KBM-7 (cell line): Measurements from ENCODE around the gene RXRA.

Experiments
- DNase-seq: peaks from one replicate; pipeline ENCODE4 v3.0.0-alpha.2; 2015
- in situ Hi-C: fragments of 300-500 bp; cut with MboI; formaldehyde crosslinking; loops from 2 replicates; pipeline ENCODE4 v1.14.3; 2020; ENCODE audit warnings: low sequenced_read_pairs, low pct_unique_long_range_greater_than_20kb, mixed read lengths

Gene RXRA

GRCh38 chr9:134403682-134404301 lies 77.5 kb downstream of the RXRA start:
- in situ Hi-C loops: no loop called here
- peak; percentile 93 for DNase-seq

- in situ Hi-C loops: no loop called here
These were observed 78.4 kb downstream of the RXRA start for GRCh38 chr9:134404376-134405358.

DNA sequence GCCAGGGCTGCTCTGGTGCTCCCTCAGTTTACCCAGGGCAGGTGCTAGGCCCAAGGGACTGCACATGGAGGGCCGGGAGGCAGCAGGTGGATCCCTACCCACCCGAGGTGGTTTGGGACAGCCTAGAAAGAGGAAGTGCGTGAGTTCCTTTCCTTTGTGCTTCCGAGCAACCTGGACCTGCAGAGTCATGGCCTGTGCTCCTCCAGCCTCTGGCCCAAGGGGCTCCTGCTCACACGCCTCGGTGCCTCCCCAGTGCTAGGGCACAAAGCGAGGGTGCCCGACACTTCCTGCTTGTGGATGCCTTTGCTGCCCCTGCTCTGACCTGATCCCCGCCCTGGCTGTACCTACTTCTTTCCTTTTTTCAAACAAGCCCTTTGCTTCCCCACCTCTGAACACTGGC lies 79.3 kb downstream of the RXRA start:
- peak; percentile 61 for DNase-seq
- in situ Hi-C loops: no loop called here

More at GRCh38 chr9:134404376-134405358, 78.4 kb downstream of the RXRA start:
- DNase-seq: no peak

GRCh38 chr9:134406366-134407120 lies 80.3 kb downstream of the RXRA start:
- in situ Hi-C loops: no loop called here

GRCh38 chr9:134407121-134407779 lies 81.0 kb downstream of the RXRA start:
- in situ Hi-C loops: no loop called here
- peak; percentile 95 for DNase-seq

More at GRCh38 chr9:134406366-134407120, 80.3 kb downstream of the RXRA start:
- no peak for DNase-seq

DNA sequence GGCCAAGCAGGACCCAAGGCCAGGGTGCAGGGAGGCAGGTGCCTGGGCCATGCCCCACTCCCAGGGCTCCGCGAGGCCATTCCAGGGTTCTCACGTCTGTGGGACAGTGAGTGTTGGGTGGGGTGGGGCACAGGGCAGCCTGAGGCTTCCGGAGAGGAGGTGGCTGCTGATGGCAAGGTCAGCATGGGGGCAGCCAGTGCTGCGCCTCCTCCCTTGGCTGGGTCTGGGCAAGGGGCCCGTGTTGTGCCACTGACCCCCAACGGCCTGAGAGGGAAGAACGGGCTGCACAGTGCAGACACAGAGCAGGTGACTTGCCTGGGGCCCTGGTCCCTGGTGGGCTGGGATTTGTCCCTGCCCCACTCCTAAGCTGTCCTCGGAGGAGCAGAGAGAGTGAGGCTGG lies 82.1 kb downstream of the RXRA start:
- DNase-seq: no peak
- in situ Hi-C loops: no loop called here

DNA sequence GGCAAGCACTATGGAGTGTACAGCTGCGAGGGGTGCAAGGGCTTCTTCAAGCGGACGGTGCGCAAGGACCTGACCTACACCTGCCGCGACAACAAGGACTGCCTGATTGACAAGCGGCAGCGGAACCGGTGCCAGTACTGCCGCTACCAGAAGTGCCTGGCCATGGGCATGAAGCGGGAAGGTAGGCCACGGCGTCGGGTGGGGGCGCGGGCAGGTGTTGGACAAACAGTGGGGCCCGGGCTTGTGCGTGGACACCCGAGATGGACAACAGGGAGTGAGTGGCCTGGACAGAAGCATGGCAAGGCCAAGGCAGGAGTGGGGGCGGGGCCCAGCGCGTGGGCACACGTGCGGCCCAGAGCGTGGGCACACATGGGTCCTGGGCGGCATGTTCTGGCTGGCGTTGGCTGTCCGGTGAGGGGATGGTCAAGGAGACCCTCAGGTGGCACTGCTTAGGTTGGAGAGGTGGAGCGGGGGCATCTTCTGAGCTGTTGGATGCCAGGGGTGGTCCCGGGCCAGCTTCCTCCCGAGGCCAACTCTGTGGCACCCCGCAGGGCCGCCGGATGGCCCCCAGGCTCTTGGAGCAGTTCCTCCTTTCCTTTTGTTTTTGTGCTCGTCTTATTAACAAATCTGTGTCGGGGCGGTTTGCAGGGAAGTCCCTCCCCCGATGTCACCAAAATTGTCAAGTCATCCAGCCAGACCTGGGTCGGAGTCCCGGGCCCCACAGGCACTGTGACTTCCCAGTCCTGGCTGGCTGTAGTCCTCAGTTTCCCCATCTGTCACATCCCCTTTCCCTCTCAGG lies 82.9 kb downstream of the RXRA start:
- in situ Hi-C loops: no loop called here
- DNase-seq: peak; percentile 73

DNA sequence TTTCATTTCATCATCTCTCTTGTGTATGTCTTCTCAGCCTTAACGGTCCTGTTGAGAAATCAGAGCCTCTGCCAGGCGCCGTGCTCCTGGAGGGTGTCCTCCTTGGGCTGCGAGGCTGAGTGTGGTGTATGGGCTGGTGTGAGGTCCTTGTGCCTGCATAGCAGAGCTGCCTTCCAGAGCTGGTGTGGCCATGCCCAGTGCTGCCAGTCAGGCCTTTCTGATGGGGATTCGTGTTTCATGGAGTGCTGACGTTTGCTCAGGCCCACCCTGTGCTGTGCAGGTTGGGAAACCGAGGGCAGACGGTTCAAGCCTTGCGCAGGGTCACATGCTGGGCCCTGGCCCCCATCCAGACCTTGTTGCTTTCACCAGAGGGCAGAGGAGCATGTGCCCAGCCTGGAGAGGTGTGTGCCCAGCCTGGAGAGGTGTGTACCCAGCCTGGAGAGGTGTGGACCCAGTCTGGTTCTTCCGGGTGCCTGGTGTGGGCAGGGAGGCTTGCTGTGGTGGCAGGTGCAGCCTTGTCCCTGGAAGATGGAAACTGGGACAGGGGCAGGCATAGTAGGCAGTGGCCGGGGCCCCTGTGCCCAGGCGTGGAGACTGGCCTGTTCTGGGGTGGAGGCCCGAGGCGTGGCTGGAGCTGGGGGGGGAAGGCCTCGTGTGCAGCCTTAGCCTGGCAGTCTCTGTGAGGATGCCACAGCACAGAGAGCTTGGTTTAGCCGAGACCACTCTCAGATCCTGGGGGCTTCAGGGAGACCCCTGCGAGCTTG lies 84.0 kb downstream of the RXRA start:
- no peak for DNase-seq
- in situ Hi-C loops: no loop called here

DNA sequence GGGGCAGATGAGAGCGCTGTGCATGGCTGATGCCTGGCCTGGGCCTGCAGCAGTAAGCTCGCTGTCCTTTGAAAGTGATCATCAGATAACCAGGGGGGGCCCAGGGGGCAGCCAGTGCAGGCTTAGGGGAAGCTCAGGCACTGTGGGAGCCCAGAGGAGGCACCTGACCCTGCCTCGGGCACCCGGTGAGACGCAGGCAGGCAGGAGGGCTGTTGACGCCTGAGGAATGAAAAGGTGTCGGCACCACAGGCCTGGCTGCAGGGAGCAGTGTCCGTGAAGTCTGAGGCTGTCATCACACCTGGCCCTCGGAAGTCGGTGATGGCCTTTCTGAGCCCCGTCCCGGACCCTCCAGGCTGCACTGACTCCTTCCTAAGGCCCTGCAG lies 84.6 kb downstream of the RXRA start:
- in situ Hi-C loops: no loop called here
- DNase-seq: no peak

DNA sequence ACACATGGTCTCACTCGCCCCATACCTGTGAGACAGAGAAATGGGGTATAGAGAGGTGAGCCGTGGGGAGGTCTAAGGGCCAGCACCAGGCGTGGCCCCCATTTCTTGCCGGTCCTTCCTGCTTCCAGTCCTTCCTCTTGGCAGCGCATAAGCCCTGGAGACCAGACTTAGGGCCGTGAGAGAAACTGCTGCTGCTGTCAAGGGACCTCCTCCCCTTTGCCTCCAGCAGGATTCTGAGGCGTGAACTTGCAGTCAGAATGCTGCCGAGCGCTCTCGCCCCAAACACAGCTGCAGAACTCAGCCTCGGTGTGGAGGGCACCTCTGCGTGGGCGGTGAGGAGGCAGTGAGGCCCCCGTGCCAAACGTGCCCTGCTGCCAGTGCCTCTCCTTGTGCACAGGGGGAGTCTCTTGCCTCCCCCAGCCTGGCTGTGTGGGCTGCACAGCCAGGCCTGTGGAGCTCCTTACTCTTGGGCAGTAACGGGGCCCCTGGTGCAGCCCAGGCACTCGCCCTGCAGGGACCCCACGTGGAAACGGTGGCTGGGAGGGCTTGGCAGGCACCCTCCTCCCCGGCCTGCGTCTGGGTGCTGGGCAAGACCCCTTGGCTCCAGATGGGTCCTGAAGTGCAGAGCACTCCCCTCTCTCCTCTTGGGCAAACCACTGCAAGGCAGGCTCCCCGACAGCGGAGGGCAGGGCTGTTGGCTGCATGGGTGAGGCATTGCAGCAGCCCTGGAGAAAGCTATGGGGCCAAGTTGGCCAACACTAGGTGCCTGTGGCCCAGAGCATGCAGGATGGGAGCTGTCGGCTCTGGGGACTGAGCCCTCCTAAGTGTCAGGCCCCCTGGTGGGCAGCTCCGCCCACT lies 85.4 kb downstream of the RXRA start:
- DNase-seq: no peak
- in situ Hi-C loops: no loop called here

DNA sequence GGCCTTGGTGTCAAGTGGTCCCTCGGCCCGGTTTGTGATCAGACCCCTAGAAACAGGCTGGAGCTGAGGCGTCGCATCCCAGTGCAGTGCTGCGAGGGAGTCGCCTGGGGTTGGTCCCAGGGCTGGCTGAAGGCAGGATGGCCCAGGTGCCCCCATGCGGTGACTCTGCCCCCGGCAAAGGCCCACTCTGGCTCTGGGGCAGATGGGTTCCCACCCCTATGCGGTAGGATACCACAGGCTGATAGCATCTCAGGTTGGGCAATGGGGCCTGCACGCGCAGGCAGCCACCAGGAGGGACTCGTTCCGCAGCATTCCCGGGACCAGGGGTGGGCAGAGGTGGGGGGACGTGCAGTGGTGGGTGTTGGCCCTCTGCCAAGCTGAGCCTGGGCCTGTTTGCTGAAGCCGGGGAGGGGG lies 86.0 kb downstream of the RXRA start:
- no peak for DNase-seq
- in situ Hi-C loops: no loop called here

DNA sequence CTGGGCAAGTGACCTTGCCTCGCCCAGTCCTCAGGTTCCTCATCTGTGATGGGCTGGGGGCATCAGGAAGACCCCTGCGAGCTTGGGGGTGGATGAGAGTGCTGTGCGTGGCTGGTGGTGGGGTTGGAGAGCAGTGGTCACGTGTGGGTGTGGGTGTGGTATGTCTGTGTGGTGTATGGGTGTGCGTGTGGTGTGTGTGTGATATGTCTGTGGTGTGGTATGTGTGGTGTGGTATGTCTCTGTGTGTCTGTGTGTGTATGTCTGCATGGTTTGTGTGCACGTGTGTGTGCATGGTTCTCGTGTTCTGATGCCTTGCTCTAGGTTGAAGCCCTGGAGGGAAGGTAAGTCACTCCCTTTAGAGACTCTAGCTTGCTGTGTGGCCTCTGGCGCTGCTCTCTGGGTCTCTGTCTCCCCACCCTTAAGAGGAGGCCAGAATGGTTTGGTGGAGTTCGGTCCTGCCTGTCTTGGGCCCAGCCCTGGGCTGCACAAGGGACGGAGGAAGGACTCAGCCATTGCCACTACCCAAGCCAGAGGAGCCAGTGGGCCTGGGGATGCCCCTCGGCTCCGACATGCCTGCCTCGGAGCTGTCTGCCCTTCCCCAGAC lies 87.0 kb downstream of the RXRA start:
- in situ Hi-C loops: no loop called here
- DNase-seq: no peak

- in situ Hi-C loops: no loop called here
- DNase-seq: no peak
These were observed 87.8 kb downstream of the RXRA start for GRCh38 chr9:134413890-134414623.

- in situ Hi-C loops: no loop called here
These were observed 88.7 kb downstream of the RXRA start for GRCh38 chr9:134414900-134415425.

GRCh38 chr9:134416385-134417015 lies 90.2 kb downstream of the RXRA start:
- in situ Hi-C loops: no loop called here
- DNase-seq: no peak

More at GRCh38 chr9:134414900-134415425, 88.7 kb downstream of the RXRA start:
- no peak for DNase-seq
